Thymus (tissue), 11 donors: ENCODE data around the gene TEX14. TPM values are rescaled to one million over a fixed set of nuclear protein-coding genes. Genes with fewer than 3 reads are reported as not detected.

ENCODE experiments used
- DNase-seq, 9 donors: peaks; one replicate each; pipeline ENCODE4 v3.0.0-alpha.2; 2013; ENCODE audit warnings: low spot score in 9 of 9, low read depth in 6 of 9, missing footprints in 1 of 9
- H3K27ac ChIP-seq, 2 donors: one replicate each; pipeline ENCODE4 v1.5.1; 2013; ENCODE audit warnings: control low read depth in 1 of 2, low read depth in 1 of 2, low read length in 1 of 2, mild to moderate bottlenecking in 1 of 2, moderate library complexity in 1 of 2
- H3K27me3 ChIP-seq, 2 donors: one replicate each; pipeline ENCODE4 v1.5.1; 2013; ENCODE audit warnings: low read length in 1 of 2; ENCODE audit not compliant: control insufficient read depth in 2 of 2, insufficient read depth in 1 of 2
- H3K36me3 ChIP-seq, 2 donors: one replicate each; pipeline ENCODE4 v1.5.1; 2013; ENCODE audit warnings: low read length in 1 of 2, mild to moderate bottlenecking in 1 of 2, moderate library complexity in 1 of 2; ENCODE audit not compliant: control insufficient read depth in 2 of 2, insufficient read depth in 2 of 2
- H3K4me1 ChIP-seq, 2 donors: one replicate each; pipeline ENCODE4 v1.5.1; 2013; ENCODE audit warnings: low read length in 2 of 2; ENCODE audit not compliant: control insufficient read depth in 2 of 2, insufficient read depth in 2 of 2
- H3K4me3 ChIP-seq, 2 donors: one replicate each; pipeline ENCODE4 v1.5.1; 2013; ENCODE audit warnings: low read length in 2 of 2, control low read depth in 1 of 2, mild to moderate bottlenecking in 1 of 2
- H3K9me3 ChIP-seq, 2 donors: one replicate each; pipeline ENCODE4 v1.5.1; 2013; ENCODE audit warnings: low read length in 1 of 2, mild to moderate bottlenecking in 1 of 2; ENCODE audit not compliant: control insufficient read depth in 2 of 2, insufficient read depth in 1 of 2
- WGBS: extraction: QIAGEN DNeasy Blood & Tissue Kit; methylation state at CpG from one replicate; pipeline ENCODE4 v1.1.7; 2013; 5-methylcytosine and 5-hydroxymethylcytosine counted together
- polyA plus RNA-seq: library from polyadenylated mRNA; stranded (reverse); fragments of 200-250 nt; gene quantifications from one replicate; pipeline ENCODE4 v1.2.3, GENCODE V29; 2013
- total RNA-seq: library from RNA; stranded (reverse); fragments of 120-200 nt; gene quantifications from one replicate; pipeline ENCODE4 v1.2.4, GENCODE V29; 2013
- donor health status: healthy.

TEX14 gene
- total and polyA plus RNA-seq, 2 donors: 0.33 to 0.46 TPM

- H3K9me3 ChIP-seq: no peaks in the 10 kb centered on the region
- H3K36me3 ChIP-seq: no peaks in the 10 kb centered on the region
- no peak for DNase-seq
- H3K4me3 ChIP-seq: no peak overlapping the region
- no peaks in the 10 kb centered on the region for H3K4me1 ChIP-seq
- peaks cover 1 to 20% of the 10 kb centered on the region in 2 donors for H3K27me3 ChIP-seq
- no peak overlapping the region for H3K27ac ChIP-seq
Observed at GRCh38 chr17:58539698-58540097, 152.1 kb downstream of the TEX14 start.

DNA sequence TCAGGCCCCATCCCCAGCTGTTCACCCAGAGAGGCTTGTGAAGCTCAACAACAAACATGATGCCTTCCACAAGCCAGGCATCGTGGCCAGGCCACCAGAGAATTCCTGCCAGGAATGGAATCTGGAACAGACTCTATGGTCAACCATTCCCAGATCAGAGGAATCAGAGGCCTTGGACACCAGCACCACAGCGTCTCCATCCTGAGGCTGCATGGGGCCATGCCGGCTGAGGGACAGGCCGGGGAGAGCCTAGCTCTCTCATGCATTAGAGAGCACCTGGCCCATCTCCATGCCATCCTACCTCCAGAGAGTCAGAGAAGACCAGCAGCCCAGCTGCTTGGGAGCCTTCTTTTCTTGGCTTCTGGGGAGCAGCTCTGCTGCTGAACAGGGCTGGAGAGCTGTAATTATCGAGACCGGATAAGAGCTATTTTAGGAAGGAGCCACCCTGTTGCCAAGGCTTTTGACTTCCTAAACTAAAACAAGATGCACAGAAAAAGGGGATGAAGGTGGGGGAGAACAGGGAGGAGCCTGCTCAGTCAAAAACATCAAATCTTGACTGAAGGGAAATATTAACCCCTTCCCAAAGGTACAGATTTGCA is 152.9 kb downstream of the TEX14 start:
- Histone ChIP-seq H3K9me3 (no peaks in the 10 kb centered on the region), H3K27me3 (peaks cover 3 to 26% of the 10 kb centered on the region in 2 donors), H3K4me3 (no peak overlapping the region), H3K36me3 (no peaks in the 10 kb centered on the region), H3K4me1 (no peaks in the 10 kb centered on the region), H3K27ac (no peak overlapping the region)
- DNase-seq: no peak
- WGBS: 90% methylated on average over 6 of the region's 6 CpGs

DNA sequence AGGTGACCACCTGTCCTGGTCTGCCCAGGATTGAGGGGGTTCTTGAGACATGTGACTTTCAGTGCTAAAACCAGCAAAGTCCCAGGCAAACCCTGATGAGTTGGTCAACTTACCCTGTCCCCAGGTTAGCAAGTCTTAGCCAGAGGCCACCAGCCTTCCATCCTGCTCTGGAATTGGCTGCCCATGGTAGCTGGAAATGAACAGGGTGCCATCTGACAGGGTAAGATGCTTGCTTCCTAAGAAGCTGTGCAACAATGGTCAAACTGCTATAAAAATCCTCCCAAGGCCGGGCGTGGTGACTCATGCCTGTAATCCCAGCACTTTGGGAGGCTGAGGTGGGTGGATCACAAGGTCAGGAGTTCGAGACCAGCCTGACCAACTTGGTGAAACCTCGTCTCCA is 154.6 kb downstream of the TEX14 start:
- no peak for DNase-seq
- Histone ChIP-seq H3K4me3 (no peak overlapping the region), H3K27ac (no peak overlapping the region), H3K4me1 (peaks cover 0 to 2% of the 10 kb centered on the region in 2 donors), H3K36me3 (no peaks in the 10 kb centered on the region), H3K9me3 (no peaks in the 10 kb centered on the region), H3K27me3 (peaks cover 3 to 43% of the 10 kb centered on the region in 2 donors)
- 96% methylated on average over 4 of the region's 4 CpGs for WGBS

GRCh38 chr17:58536542-58536941 is 155.3 kb downstream of the TEX14 start:
- Histone ChIP-seq H3K27me3 (peaks cover 6 to 48% of the 10 kb centered on the region in 2 donors), H3K27ac (no peak overlapping the region), H3K4me3 (no peak overlapping the region), H3K9me3 (no peaks in the 10 kb centered on the region), H3K4me1 (peaks cover 3 to 5% of the 10 kb centered on the region in 2 donors), H3K36me3 (no peaks in the 10 kb centered on the region)
- DNase-seq: no peak
- WGBS: 96% methylated on average over 3 of the region's 3 CpGs

- peaks cover 7 to 9% of the 10 kb centered on the region in 2 donors for H3K4me1 ChIP-seq
- H3K27me3 ChIP-seq: peaks cover 11 to 59% of the 10 kb centered on the region in 2 donors
- no peaks in the 10 kb centered on the region for H3K36me3 ChIP-seq
- WGBS: 96% methylated on average over 2 of the region's 2 CpGs
- H3K4me3 ChIP-seq: no peak overlapping the region
- no peak overlapping the region for H3K27ac ChIP-seq
- DNase-seq: no peak
- H3K9me3 ChIP-seq: no peaks in the 10 kb centered on the region
Observed at GRCh38 chr17:58535431-58535830, 156.4 kb downstream of the TEX14 start.

- no peaks in the 10 kb centered on the region for H3K36me3 ChIP-seq
- no peak overlapping the region for H3K4me3 ChIP-seq
- H3K27me3 ChIP-seq: peaks cover 11 to 64% of the 10 kb centered on the region in 2 donors
- peaks cover 7 to 9% of the 10 kb centered on the region in 2 donors for H3K4me1 ChIP-seq
- DNase-seq: no peak
- H3K9me3 ChIP-seq: no peaks in the 10 kb centered on the region
- 95% methylated on average over 4 of the region's 4 CpGs for WGBS
- H3K27ac ChIP-seq: no peak overlapping the region
Observed at GRCh38 chr17:58534901-58535421, 156.9 kb downstream of the TEX14 start.

DNA sequence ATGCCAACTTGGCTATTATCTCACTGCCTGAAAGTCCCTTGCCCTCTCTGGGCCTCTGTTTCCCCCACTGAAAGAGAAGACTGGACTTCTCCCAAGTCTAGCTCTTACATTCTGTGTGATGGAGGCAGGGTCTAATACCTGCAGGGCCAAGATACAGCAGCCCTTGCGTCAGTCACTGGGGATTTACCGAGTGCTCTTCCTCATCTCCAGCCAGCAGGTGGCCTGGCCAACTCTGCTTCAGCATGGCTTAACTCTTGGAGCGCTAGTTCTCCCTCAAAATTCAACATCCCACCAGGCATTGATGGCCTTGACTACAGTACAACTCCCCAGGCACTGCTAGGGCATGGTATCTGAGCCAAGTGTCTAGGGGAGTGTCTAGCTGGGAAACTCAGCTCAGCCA is 157.5 kb downstream of the TEX14 start:
- WGBS: 94% methylated on average over 3 of the region's 3 CpGs
- Histone ChIP-seq H3K4me1 (peaks cover 7 to 9% of the 10 kb centered on the region in 2 donors), H3K4me3 (no peak overlapping the region), H3K27me3 (peaks cover 11 to 70% of the 10 kb centered on the region in 2 donors), H3K27ac (no peak overlapping the region), H3K36me3 (no peaks in the 10 kb centered on the region), H3K9me3 (no peaks in the 10 kb centered on the region)
- DNase-seq: no peak

GRCh38 chr17:58533616-58534188 is 158.1 kb downstream of the TEX14 start:
- WGBS: 93% methylated on average over 5 of the region's 5 CpGs
- no peak for DNase-seq
- peaks cover 7 to 9% of the 10 kb centered on the region in 2 donors for H3K4me1 ChIP-seq
- no peaks in the 10 kb centered on the region for H3K36me3 ChIP-seq
- H3K27ac ChIP-seq: no peak overlapping the region
- no peak overlapping the region for H3K4me3 ChIP-seq
- H3K9me3 ChIP-seq: no peaks in the 10 kb centered on the region
- H3K27me3 ChIP-seq: peaks cover 11 to 73% of the 10 kb centered on the region in 2 donors

DNA sequence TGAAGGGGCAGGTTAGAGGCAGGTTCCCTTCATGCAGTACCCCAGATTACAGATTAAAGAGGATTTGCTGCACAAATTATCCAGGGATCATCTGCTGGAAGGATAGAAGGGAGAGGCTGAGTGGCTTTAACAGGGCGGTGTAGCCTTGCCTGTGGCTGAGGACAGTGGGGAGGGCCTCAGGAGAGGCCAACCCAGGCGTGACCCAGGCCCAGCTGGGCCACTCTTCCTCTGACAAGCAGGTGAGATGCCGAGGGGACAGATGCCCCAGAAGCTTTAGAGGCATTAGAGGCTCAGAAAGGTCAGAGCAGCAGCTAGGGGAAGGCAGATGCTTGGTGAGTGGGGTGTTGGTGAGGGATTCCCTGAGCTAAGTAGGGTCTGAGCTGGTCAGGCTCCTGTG is 159.3 kb downstream of the TEX14 start:
- no peaks in the 10 kb centered on the region for H3K36me3 ChIP-seq
- no peak overlapping the region for H3K4me3 ChIP-seq
- peaks cover 7 to 9% of the 10 kb centered on the region in 2 donors for H3K4me1 ChIP-seq
- H3K27me3 ChIP-seq: peaks cover 11 to 80% of the 10 kb centered on the region in 2 donors
- no peaks in the 10 kb centered on the region for H3K9me3 ChIP-seq
- DNase-seq: no peak
- no peak overlapping the region for H3K27ac ChIP-seq
- 88% methylated on average over 3 of the region's 3 CpGs for WGBS
